GM12801 (cell line): ENCODE results near the gene WASL.

ENCODE experiments used
- CTCF ChIP-seq: IDR thresholded peaks from one replicate; pipeline ENCODE4 v1.5.1; 2011; ENCODE audit warnings: control low read depth; ENCODE audit not compliant: insufficient read length; ENCODE audit errors: extremely low read depth

Gene WASL

GRCh38 chr7:123715799-123716198 is 33.0 kb downstream of the WASL start:
- TF ChIP-seq CTCF, result no peak

GRCh38 chr7:123715198-123715597 is 33.6 kb downstream of the WASL start:
- TF ChIP-seq CTCF, result no peak

GRCh38 chr7:123714296-123715080 is 34.3 kb downstream of the WASL start:
- TF ChIP-seq CTCF, result no peak

GRCh38 chr7:123712619-123713018 is 36.2 kb downstream of the WASL start:
- TF ChIP-seq CTCF, result no peak

- TF ChIP-seq CTCF, result no peak
Measured at GRCh38 chr7:123711832-123712293, 36.9 kb downstream of the WASL start.

GRCh38 chr7:123710683-123711082 is 38.1 kb downstream of the WASL start:
- TF ChIP-seq CTCF, result no peak

- TF ChIP-seq CTCF, result no peak
Measured at GRCh38 chr7:123709525-123709924, 39.3 kb downstream of the WASL start.
